Muscle layer of colon (tissue), 2 donors: ENCODE data around the gene MB.

ENCODE experiments used
- H3K27ac ChIP-seq: one replicate; pipeline ENCODE4 v1.7.0; 2013; ENCODE audit warnings: low read depth, mild to moderate bottlenecking, low read length, moderate library complexity
- H3K27me3 ChIP-seq, 2 donors: one replicate each; pipeline ENCODE4 v1.7.0; 2013; ENCODE audit warnings: low read length in 2 of 2, mild to moderate bottlenecking in 2 of 2; ENCODE audit not compliant: insufficient read depth in 2 of 2, control insufficient read depth in 1 of 2
- H3K36me3 ChIP-seq: one replicate; pipeline ENCODE4 v1.7.0; 2013; ENCODE audit warnings: mild to moderate bottlenecking, low read length; ENCODE audit not compliant: insufficient read depth
- H3K4me1 ChIP-seq: one replicate; pipeline ENCODE4 v1.7.0; 2013; ENCODE audit warnings: mild to moderate bottlenecking, low read length; ENCODE audit not compliant: insufficient read depth
- H3K4me3 ChIP-seq, 2 donors: one replicate each; pipeline ENCODE4 v1.7.0; 2013; ENCODE audit warnings: low read length in 2 of 2, low read depth in 1 of 2, mild to moderate bottlenecking in 1 of 2, moderate library complexity in 1 of 2
- H3K9ac ChIP-seq: one replicate; pipeline ENCODE4 v1.7.0; 2013; ENCODE audit warnings: low read length
- H3K9me3 ChIP-seq: one replicate; pipeline ENCODE4 v1.7.0; 2013; ENCODE audit warnings: mild to moderate bottlenecking, low read length
- donor health status: abdominal sarcoma.
- donor health status: Adenocarcinoma of cecum.

MB gene

GRCh38 chr22:35589756-35590093 is 27.4 kb downstream of the MB start:
- no peak overlapping the region for H3K27ac ChIP-seq
- H3K9ac ChIP-seq: no peak overlapping the region
- no peaks in the 10 kb centered on the region for H3K9me3 ChIP-seq
- H3K27me3 ChIP-seq: no peaks in the 10 kb centered on the region
- no peak overlapping the region for H3K4me3 ChIP-seq
- peaks cover 51% of the 10 kb centered on the region for H3K4me1 ChIP-seq
- no peaks in the 10 kb centered on the region for H3K36me3 ChIP-seq

- Histone ChIP-seq H3K27ac (peak overlapping the region; percentile 35), H3K4me1 (peaks cover 51% of the 10 kb centered on the region), H3K4me3 (no peak overlapping the region), H3K9ac (no peak overlapping the region), H3K36me3 (no peaks in the 10 kb centered on the region), H3K9me3 (no peaks in the 10 kb centered on the region), H3K27me3 (no peaks in the 10 kb centered on the region)
These were observed 27.9 kb downstream of the MB start for GRCh38 chr22:35589071-35589755.

DNA sequence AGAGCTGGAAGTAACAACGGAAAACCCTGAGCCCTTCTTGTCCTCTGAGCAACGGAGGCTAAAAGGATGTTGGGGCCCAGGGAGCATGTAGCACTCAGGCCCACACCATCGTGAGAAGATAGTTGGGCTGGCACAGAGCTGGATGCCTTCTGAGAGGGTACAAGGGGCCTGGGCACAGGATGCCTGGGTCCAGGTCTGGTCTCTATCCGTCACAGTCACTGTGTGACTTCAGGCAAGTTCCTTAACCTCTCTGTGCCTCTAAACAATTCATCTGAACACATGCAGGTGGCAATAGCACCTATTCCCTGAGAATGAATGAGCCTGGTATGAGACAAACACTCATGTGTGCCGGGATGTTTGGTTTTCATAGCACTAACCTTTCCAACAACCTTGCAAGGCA is 29.2 kb downstream of the MB start:
- H3K36me3 ChIP-seq: no peaks in the 10 kb centered on the region
- no peak overlapping the region for H3K4me3 ChIP-seq
- H3K9me3 ChIP-seq: no peaks in the 10 kb centered on the region
- H3K4me1 ChIP-seq: peaks cover 44% of the 10 kb centered on the region
- peak overlapping the region; percentile 35 for H3K27ac ChIP-seq
- no peaks in the 10 kb centered on the region for H3K27me3 ChIP-seq
- H3K9ac ChIP-seq: no peak overlapping the region

GRCh38 chr22:35587447-35587870 is 29.7 kb downstream of the MB start:
- peak overlapping the region; percentile 52 for H3K27ac ChIP-seq
- no peaks in the 10 kb centered on the region for H3K27me3 ChIP-seq
- no peak overlapping the region for H3K4me3 ChIP-seq
- peaks cover 44% of the 10 kb centered on the region for H3K4me1 ChIP-seq
- H3K9me3 ChIP-seq: no peaks in the 10 kb centered on the region
- H3K36me3 ChIP-seq: no peaks in the 10 kb centered on the region
- no peak overlapping the region for H3K9ac ChIP-seq

- peaks cover 44% of the 10 kb centered on the region for H3K4me1 ChIP-seq
- H3K4me3 ChIP-seq: no peak overlapping the region
- no peaks in the 10 kb centered on the region for H3K36me3 ChIP-seq
- no peak overlapping the region for H3K27ac ChIP-seq
- H3K27me3 ChIP-seq: no peaks in the 10 kb centered on the region
- no peaks in the 10 kb centered on the region for H3K9me3 ChIP-seq
- no peak overlapping the region for H3K9ac ChIP-seq
These were observed 30.4 kb downstream of the MB start for GRCh38 chr22:35586771-35587170.

DNA sequence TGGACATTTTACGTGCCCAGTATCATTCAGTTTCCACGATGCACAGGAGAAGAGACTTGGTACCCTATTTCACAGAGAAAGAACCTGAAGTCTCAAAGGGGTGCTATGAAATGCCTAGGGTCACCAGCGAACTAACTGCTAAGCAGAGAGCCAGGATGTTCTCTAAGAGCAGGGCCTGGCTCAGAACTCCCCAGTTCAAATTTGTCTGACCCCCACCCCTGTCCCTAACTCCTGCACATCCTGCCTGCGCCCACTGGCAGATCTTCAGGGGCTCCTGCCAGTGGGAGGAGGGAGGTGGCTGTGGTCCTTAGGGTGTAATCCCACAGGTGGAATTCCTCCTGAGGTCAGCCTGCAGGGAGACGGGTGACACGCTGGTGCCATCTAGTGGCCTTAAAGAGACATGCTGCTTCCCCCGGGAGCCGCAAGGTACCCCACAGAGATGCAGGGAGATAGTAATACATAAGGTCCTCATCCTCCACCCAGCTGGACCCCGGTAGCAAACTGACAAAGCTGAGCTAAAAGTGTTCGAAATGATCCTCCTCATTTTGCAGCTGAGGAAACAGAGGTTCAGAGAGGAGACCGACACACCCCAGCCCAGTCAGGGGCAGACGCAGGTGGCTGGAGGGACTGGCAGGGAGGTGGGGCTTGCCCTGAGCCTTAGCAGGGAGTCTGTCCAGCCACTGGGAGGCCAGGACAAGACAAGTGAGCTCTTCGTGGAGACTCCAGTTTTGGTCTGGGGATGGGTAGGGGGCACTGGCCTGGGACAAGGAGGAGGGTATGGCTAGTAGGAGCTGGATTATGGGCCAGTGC is 34.1 kb downstream of the MB start:
- Histone ChIP-seq H3K4me3 (no peak overlapping the region), H3K9me3 (no peaks in the 10 kb centered on the region), H3K36me3 (no peaks in the 10 kb centered on the region), H3K9ac (no peak overlapping the region), H3K4me1 (peaks cover 38% of the 10 kb centered on the region), H3K27me3 (no peaks in the 10 kb centered on the region), H3K27ac (peak overlapping the region; percentile 55)

GRCh38 chr22:35582218-35582860 is 34.8 kb downstream of the MB start:
- no peaks in the 10 kb centered on the region for H3K9me3 ChIP-seq
- no peaks in the 10 kb centered on the region for H3K36me3 ChIP-seq
- H3K9ac ChIP-seq: no peak overlapping the region
- H3K27me3 ChIP-seq: no peaks in the 10 kb centered on the region
- peaks cover 30% of the 10 kb centered on the region for H3K4me1 ChIP-seq
- H3K4me3 ChIP-seq: no peak overlapping the region
- H3K27ac ChIP-seq: peak overlapping the region; percentile 55

DNA sequence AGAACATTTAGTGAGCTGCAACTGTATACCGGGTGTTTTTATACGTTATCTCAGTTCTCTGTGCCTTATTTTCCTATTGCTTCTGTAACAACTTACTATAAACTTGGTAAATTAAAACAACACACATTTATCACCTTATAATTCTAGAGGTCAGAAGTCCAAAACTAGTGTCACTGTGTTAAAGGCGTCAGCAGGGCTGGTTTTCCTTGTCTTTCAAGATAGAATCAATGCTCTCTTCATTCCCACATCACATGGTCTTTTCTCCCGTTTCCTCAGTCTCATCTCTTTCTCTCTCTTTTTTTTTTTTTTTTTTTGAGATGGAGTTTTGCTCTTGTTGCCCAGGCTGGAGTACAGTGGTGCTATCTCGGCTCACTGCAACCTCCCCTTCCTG is 36.1 kb downstream of the MB start:
- no peak overlapping the region for H3K9ac ChIP-seq
- no peak overlapping the region for H3K27ac ChIP-seq
- peaks cover 23% of the 10 kb centered on the region for H3K4me1 ChIP-seq
- no peaks in the 10 kb centered on the region for H3K9me3 ChIP-seq
- H3K4me3 ChIP-seq: no peak overlapping the region
- H3K27me3 ChIP-seq: no peaks in the 10 kb centered on the region
- H3K36me3 ChIP-seq: no peaks in the 10 kb centered on the region

- Histone ChIP-seq H3K4me1 (peaks cover 23% of the 10 kb centered on the region), H3K27me3 (no peaks in the 10 kb centered on the region), H3K27ac (no peak overlapping the region), H3K36me3 (no peaks in the 10 kb centered on the region), H3K4me3 (no peak overlapping the region), H3K9ac (no peak overlapping the region), H3K9me3 (no peaks in the 10 kb centered on the region)
These were observed 36.6 kb downstream of the MB start for GRCh38 chr22:35580351-35581022.

GRCh38 chr22:35578836-35579575 is 38.1 kb downstream of the MB start:
- no peak overlapping the region for H3K27ac ChIP-seq
- no peaks in the 10 kb centered on the region for H3K9me3 ChIP-seq
- H3K4me1 ChIP-seq: peaks cover 23% of the 10 kb centered on the region
- no peaks in the 10 kb centered on the region for H3K36me3 ChIP-seq
- no peak overlapping the region for H3K9ac ChIP-seq
- H3K4me3 ChIP-seq: no peak overlapping the region
- no peaks in the 10 kb centered on the region for H3K27me3 ChIP-seq
